Erythroblast (primary cell): Measurements from ENCODE around the gene THOP1.

Experiments
- GATA1 ChIP-seq: IDR thresholded peaks from 2 replicates; pipeline ENCODE4 v1.6.1; 2011; ENCODE audit warnings: low read depth, mild to moderate bottlenecking, control low read depth, low read length, moderate library complexity
- POLR2A ChIP-seq: IDR thresholded peaks from 2 replicates; pipeline ENCODE4 v1.6.1; 2011; ENCODE audit warnings: mild to moderate bottlenecking, low read length

DNA sequence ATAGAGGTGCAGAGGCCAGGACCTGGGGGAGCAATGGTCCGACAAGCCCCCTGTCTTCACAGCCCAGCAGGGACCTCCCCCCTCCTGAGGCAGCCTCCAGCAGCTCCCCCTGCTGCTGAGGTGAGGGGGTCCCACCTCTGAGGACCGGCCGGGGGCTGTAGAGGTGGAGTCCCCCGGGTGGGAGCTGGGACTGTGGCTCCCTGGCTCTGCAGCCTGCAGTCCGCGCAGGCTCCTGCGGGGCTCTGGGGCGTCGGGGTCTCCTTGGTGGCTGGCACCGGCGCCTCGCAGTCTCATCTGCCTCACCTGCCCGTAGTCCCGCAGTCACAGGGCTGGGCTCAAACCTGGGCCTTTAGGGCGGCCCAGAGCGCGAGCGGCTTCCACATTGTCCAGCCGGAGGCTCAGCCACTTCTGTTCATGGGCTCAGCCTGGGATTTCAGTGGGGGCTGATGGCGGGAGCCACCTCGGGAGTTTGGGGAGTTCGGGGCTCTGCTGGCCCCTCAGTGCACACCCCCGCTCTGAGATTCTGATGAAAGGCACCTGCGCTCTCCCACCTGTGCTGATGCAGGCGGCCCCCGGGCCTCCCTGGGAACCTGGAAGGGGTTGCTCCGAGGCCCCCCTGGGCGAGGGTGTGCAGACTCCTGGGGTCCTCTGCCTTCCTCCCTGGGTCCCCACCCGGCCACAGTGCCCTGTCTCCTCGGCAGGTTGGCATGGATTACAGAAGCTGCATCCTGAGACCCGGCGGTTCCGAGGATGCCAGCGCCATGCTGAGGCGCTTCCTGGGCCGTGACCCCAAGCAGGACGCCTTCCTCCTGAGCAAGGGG, 27.3 kb downstream of the THOP1 start:
- TF ChIP-seq POLR2A (no peak), GATA1 (no peak)
